ENCODE data around the gene SEMA3G.

GRCh38 chr3:52408466-52408865 is 36.4 kb downstream of the SEMA3G start:
- TF ChIP-seq CTCF (conservative IDR thresholded peaks at IDR 0.05; ENCODE audit: low read depth, low read length), result no peak
- TF ChIP-seq EZH2 (IDR thresholded peaks at IDR 0.05; ENCODE audit: borderline replicate concordance, low read depth, low read length, poor library complexity, severe bottlenecking), result no peak
